ENCODE results near the gene TEX36.
A peak's percentile ranks its signal among the peaks of the same experiment; 100 is the strongest.
"Not testable (repeated sequence)": the region's sequence is repeated elsewhere in the genome, so short reads cannot be mapped to it uniquely, and the experiment has no call there.

The TEX36 gene

DNA sequence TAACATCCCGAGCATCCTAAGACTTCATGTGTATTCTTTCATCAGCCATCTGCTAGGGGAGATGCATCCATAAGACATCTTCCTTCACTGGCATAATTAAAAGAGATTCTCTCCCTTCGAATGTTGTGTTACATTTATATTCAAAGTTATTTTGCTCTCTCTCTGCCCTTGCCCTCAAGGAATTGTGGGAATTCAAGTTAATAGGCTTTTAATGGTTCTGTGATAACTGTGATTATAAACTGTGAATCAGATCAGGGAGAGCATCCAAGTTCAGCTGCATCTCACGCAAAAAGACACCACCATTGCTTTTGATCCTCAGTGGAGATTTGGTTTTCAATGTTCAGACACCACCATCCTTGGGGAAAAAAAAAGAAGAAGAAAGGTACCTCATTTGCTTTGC lies 9.2 kb upstream of the TEX36 start:
- DNase-seq (ENCODE audit: low read depth in 2 of 2), result peak; percentile 32 to 35

DNA sequence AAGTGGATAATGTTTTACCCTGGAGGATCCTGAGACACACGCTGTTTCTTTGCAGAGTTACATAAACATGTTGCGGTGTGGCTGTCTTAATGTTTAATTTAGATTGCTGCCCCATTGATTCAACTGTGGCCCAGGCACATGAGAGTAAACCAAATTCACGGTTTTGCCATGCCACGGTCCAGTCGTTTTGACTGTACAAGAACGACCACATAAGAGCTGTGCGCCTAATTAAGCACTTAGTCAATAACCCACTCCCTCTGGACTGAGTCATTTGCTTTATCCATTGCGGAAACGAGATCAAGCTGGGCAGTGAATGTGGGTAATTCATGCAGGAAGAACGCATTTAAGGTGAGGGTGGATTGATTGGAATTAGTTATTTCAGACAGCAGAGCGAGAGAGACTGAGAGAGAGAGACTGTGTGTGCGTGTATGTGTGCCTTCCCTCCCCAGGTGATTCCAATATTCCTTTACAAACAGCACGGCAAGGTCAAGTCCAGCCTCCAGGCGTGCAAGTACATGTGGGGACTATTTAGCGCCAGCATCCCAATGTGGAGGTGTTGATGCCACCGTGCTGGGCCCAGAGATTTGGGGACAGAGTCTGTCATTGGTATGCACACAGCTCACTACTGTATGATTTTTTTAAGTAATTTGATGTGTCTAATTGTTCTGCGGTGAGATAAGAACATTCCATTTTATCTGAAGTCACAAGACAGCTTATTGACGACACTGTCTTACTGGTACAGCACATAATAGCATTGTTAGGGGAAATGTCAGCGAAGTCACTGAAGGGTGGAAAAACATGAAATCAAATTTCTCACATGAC lies 8.4 kb upstream of the TEX36 start:
- peak; percentile 24 to 26 for DNase-seq (ENCODE audit: low read depth in 2 of 2)

DNA sequence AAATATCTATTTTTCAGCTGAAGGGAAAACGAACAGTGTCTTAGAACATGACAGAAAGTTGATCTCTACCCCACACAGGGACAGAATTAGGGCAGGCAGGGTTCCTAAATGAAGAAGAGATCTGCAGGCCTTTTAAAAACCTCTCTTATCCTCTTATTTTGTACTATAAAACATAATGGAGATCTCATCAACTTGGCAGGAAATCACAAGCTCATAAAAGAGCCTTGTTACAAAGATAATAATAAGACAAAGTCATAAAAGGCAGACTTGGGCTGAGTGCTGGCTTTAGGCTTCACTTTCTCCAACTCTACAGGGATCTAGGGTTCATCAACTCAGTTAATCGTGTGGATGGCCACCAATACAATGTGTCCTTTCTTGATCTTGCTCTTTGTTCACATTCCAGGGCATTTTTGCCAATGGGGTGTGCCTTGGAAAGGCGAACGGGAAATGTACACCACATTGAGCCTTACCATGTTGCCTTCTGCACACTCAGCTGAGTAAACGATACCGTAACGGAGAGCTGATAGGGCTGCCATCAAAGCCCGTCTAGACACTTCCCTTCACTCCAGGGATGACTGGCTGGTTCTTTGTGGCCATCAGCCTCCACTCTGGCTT lies 7.1 kb upstream of the TEX36 start:
- DNase-seq (ENCODE audit: low read depth in 2 of 2), result no peak

DNA sequence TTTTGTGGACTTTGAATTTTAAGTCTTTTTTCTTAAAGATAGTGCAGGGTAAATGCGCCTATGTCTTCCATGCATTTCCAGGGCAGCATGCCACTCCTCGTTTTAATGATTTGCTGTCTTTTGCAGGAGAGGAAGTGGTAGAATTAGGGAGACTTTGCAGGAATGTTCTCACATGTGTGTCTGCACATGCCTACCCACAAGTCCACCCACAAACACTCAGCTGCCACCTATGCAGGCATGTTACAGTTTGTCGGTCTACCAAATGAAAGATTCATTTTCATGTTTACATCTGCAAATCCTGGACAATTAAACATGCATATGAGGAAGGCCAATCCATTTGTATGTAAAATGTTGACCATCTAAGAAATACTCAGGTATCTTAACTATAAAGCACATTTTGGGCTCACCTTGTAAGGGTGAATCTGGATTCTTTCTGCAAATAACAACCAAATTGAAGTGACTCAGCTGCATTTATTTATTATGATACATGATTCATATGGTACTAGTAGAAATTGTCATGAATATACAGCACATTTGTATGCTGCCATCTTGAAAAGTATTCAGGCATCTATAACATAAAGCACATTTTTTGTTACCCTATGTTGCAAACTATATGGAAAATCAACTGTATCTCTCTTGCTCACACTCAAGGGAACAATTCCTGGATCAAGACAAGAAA lies 4.7 kb upstream of the TEX36 start:
- no peak for DNase-seq (ENCODE audit: low read depth in 2 of 2)

DNA sequence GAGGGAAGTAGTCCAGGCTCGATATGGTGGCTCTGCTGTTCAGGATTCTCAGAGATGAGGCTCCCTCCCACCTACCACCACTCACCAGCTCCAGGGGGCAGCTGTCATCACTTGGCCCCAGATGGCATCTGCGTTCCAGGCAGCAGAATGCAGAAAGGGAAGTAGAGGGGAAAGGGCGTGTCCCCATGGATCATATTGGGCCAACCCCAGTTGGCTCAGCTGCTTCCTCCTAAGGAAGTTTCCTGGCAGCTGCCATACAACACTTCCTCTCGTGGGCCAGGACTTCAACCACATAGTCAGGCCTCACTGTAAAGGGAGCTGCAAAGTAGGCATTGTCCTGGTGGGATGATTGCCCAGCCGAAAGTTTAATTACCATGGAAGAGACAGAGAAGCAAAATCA lies 1.6 kb upstream of the TEX36 start:
- no peak for DNase-seq (ENCODE audit: low read depth in 2 of 2)

DNA sequence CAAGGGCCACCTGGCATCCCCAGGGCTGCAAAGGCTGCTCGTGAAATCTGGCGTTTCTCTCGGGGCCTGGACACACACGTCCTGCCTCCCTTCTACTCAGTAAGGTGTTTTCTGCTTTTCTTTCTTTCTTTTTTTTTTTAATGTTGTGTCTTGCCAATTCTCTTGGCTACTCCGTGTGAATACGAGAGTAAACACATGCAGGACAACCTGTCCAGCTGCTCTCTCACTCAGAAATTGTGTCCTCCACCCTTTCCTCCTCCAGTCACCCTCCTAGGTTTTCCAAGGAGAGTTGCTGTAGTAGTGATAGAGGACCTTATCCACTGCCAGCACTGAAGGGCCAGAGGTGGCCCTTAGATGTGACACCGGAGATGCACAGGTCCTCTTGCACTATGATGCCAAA lies 858 bp upstream of the TEX36 start:
- no peak for DNase-seq (ENCODE audit: low read depth in 2 of 2)

DNA sequence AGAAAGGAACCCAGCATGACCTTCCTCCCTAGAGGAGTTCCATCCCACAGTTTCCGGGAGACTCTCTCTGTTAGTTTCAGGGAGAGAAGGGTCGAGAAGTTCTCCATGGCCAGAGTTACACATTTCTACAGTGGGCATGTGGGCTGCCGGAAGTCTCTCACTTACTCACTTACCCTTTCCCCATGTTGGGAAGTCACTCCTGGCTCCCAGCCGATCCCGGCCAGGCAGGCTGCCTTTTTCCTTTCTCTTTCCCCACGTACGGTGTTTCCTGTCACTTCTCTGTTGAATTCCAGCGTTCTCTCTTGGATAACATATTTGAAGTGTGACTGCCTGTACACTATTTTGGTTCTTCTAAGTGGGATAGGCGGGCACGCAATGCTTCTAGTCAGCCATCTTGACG lies 3.5 kb downstream of the TEX36 start:
- DNase-seq (ENCODE audit: low read depth in 2 of 2), result no peak

DNA sequence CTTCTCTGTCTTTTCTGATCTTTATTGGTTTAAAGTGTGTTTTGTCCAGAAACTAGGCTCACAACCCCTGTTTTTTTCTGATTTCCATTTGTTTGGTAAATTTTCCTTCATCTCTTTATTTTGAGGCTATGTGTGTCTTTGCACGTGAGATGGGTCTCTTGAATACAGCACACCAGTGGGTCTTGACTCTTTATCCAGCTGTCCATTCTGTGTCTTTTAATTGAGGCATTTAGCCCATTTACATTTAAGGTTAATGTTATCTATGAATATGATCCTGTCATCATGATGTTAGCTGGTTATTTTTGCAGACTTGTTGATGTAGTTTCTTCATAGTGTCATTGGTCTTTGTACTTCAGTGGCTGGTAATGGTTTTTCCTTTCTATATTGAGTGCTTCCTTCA lies 10.1 kb downstream of the TEX36 start:
- DNase-seq (ENCODE audit: low read depth in 2 of 2), result no peak

DNA sequence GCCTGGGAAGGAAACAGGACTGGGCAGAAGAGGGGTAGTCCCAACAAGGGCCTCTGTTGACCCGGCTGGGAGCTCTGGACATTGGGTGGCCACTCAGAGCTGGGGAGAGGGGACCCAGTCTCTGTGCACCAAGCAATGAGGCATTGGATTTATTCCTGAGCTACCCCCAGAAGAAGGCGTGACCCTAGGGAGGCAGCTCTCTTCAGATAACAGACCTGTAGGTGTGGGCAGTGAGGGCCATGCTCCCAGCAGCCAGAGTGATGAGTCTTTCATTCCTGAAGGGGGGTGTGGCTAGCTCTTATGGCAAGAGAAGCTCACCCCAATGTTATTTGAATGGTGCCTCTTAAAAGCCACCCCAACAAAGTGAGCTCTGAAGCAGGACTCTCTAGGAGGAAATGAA lies 20.4 kb downstream of the TEX36 start:
- DNase-seq (ENCODE audit: low read depth in 2 of 2), result no peak

DNA sequence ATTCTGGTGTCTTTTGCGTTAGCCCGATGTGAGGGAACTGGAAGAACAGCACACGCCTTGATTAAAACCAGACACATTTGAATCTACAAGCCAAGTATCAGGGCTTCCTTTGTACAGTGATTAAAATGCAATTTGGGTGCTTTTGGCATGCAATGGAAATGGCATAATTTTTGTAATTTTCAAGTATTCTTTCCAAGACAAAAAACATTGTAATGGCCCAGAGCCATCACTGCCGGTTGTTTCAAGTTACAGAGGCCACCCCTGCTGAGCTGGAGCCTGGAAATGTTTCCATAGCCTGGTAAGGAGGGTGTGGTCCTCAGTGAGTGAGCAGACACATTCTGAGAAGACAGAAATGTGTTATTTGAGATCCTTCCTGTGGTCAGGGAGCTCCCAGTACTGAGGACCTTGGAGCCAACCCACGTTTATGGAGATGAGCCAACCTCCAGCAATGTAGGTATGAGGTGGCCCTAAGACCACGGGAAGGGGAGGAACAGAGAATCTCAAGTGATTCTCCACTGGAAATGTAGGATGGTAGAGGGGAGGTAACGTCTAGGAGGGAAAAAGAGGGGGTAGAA lies 20.9 kb downstream of the TEX36 start:
- peak; percentile 90 to 91 for DNase-seq (ENCODE audit: low read depth in 2 of 2)

DNA sequence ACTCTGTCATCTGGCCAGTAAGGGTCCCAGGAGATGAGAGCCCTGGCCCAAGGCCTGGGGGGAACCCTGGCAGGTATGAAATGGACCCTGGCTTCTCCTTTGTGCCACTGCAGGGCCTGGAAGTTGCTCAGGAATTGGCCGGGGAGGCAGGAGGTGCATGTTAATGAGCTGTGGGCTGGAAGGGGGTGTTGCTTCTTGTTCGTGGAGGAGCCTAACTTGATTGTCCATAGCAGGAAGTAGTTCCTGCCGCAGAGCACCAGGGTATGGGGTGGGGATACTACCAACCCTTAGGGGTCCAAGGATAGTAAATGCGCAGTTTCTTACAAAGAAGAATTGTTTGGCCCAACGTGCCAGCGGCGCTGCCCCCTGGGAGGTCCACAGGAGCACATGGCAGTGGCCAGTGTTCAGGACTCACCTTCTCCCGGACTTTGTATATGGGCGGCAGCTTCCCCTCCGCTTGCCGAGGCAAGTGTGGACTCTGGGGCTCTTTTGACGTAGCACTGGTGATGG lies 21.5 kb downstream of the TEX36 start:
- no peak for DNase-seq (ENCODE audit: low read depth in 2 of 2)

DNA sequence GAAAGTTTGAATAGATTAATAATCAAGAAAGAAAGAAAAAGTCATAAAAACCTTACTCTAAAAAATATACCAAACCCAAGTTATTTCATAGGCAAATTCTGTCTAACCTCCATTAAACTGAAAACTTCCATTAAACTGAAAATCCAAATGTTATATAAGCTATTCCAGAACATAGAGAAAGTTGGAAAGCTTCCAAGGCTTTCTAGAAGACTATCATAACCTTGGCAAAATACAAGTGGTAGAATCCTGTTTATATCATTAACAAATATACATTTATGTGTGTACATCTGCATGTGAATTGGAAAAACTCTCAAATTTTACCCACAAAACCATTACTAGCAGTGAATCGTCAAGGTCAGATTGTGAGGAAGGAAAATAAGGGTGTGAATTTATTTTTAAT lies 23.9 kb downstream of the TEX36 start:
- DNase-seq (ENCODE audit: low read depth in 2 of 2), result no peak

DNA sequence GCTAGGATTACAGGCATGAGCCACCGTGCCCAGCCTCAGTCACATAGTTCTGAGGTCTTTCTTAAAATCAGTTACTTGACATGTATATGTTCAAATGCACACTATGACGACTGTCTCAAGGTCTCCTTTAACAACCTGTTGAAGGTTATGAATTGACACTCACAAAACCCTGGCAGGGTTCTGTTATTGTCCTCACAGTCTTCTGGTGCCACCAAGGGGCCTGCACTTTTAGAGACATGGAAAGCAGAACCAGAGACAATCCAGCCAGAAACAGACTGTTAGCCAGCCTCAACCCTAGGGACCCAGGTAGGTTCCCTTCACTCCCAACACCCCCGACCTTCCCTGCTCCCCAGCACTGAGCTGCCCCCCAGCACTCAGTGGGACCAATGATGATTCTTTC lies 26.4 kb downstream of the TEX36 start:
- DNase-seq (ENCODE audit: low read depth in 2 of 2), result no peak

DNA sequence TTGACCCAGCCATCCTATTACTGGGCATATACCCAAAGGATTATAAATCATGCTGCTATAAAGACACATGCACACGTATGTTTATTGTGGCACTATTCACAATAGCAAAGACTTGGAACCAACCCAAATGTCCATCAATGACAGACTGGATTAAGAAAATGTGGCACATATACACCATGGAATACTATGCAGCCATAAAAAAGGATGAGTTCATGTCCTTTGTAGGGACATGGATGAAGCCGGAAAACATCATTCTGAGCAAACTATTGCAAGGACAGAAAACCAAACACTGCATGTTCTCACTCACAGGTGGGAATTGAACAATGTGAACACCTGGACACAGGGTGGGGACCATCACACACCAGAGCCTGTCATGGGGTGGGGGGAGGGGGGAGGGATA lies 29.9 kb downstream of the TEX36 start:
- not testable (repeated sequence) for DNase-seq (ENCODE audit: low read depth in 2 of 2)

DNA sequence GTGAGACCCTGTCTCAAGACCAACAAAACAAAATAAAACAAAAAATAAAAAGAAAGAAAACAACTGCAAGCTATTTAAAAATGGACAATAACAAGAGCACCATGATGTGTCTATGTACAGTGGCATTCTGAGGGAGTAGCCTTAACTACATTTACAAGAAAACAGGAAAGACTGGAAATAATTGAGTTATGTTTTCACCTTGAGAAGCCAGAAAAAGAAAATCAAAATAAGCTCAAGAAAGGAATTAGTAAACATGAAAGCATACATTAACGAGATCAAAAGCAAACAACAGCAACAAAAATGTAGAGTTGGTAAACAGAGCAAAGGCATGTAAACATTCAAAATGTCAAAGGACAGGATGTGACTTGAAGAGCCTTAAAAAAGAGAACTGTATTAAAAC lies 36.7 kb downstream of the TEX36 start:
- DNase-seq (ENCODE audit: low read depth in 2 of 2), result no peak

DNA sequence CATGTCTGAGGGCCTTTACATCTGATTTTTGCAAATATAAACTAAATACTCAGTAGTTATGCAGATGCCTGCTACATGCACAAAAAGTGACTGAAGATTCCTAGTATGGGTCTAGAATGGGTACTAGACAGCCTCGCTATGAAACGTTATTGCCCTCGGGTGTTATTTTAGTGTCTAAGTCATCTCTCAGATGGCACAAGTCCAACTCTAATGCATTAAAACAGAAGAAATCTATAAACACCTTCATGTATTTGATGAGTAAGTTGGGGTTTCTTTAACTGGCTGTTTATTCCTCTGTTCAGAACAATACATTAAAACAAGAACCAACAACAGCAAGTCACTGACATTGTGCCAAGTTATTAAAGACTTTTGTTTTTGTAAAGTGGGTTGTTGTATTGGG lies 41.6 kb downstream of the TEX36 start:
- no peak for DNase-seq (ENCODE audit: low read depth in 2 of 2)

DNA sequence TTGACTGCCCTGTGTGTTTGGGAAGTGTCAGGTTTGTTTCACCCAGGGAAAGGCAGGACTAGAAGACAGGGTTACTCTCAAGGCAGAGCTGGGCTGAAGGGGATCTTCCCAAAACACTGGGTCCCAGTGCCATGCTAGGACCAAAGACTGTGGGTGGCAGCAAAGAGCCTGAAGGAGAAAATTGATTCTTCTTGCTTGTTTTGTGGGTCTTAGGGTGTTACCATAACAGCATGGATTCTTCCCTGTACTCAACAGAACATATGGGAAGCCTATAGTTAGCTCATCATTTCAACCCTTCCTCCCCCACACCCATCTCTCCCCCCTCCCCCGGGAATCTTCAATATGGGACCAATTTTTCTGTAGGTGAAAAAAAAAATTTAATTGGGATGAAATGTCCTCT lies 42.3 kb downstream of the TEX36 start:
- no peak for DNase-seq (ENCODE audit: low read depth in 2 of 2)

DNA sequence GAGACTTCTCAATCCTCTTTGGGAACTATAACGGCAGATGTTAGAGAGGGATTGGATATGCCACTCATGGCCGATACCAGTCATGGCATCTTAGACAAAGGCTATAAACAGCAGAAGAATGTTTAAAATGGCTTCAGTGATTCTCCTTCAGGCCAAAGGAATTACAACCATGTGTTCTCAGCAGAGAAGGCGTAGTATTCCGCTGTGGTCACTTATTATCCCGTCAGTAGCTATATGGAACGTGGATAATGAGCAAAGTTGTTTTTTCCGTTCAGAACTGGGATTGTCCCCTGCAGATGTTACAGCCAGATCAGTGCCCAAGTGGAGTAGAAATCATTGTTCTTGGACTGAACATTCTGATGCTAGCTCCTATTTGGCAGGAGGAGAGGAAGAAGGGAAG lies 43.1 kb downstream of the TEX36 start:
- no peak for DNase-seq (ENCODE audit: low read depth in 2 of 2)

DNA sequence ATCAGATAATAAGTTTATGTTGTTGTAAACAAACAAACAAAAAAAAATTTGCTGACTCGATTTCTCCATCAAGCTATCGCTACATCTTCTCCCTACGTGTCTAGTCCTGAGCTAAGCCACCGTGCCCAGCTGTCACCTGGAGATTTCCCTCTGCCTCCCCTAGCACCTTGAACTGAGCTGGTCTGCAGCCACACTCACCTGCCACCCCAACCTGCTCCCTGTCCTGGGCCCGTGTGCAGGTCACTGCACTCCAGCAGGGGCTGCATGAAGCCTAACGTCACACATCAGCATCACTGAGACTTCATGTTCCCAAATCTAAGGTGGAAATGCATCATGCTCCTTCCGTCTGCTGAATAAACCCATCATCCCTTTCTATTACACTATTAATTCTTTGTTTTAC lies 44.4 kb downstream of the TEX36 start:
- DNase-seq (ENCODE audit: low read depth in 2 of 2), result no peak

DNA sequence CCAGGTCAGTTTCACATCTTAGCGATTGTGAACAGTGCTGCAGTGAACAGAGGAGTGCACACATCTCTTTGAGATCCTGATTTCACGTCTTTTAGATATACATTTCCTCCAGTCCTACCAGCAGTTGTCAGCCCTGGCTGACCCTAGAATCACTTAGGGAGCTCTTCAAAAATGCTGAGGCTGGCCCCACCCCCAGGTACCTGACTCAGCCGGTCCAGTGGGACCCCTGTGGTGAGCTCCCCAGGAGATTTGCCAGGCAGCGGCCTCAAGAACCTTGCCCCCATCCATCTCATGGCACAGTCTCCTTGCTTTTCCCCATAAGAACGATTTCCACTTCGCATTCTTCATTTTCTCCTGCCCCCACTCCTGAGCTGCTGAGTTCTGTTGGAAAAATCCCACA lies 45.5 kb downstream of the TEX36 start:
- no peak for DNase-seq (ENCODE audit: low read depth in 2 of 2)

DNA sequence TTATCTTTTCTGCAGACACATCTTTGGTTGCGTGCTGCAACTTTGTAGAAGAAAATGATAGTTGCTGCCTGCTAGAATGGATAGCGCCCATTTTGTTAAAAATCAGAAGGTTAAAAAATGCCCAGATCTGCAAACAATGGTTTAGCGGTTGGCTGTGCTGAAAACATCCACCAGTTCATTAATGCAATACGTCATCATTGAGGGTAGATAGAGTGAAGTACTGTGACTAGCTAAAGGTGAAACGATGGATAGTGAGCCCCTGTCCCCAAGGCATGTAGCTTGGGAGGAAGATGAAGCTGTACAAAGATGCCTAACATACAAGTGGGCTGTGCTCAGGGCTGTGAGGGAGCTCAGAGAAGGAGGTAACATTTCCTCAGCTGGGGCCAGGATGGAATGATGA lies 48.4 kb downstream of the TEX36 start:
- DNase-seq (ENCODE audit: low read depth in 2 of 2), result no peak

DNA sequence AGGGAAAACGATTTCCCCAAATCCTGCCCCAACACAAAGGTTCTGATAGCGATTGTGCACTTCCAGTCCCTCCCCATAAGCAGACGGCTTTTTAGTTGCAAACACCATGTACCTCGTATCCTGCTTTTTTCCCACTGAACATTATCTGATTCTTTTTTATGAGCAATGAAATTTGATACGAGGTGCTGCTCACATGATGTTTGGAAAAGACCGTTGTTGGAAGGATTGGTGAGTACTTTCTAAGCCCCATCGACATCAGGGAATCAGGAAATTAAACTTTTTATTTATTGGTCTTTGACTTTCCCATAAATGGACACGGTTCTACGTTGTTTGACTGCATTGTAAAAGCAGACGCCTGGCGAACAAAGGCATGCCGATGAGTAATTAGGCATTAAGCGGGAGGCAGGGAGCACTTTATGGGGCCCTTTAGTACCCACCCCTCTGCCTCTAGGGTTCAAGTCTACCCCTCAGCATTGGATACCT lies 49.4 kb downstream of the TEX36 start:
- DNase-seq (ENCODE audit: low read depth in 2 of 2), result peak; percentile 26 to 44

Measured in fibroblast of skin of left quadriceps (primary cell).